Upper lobe of left lung (tissue), 6 donors: Measurements from ENCODE around the gene CDC34. TPM values are rescaled to one million over a fixed set of nuclear protein-coding genes. Genes with fewer than 3 reads are reported as not detected.

Experiments used
- ATAC-seq, 2 donors: fragments of 200-7000 bp; cut with Tn5 transposase; one replicate each; pipeline ENCODE4 v1.9.1; 2022; ENCODE audit warnings: mild to moderate bottlenecking in 2 of 2, moderate library complexity in 2 of 2; ENCODE audit not compliant: low FRiP score in 2 of 2
- DNase-seq, 2 donors: peaks; one replicate each; pipeline ENCODE4 v3.0.0-alpha.2; 2019 to 2020
- H3K27ac ChIP-seq, 4 donors: fragments of 200-600 bp; sonication (generic); one replicate each; pipeline ENCODE4 v1.5.1; 2016 to 2019
- H3K27me3 ChIP-seq, 4 donors: fragments of 200-600 bp; sonication (generic); one replicate each; pipeline ENCODE4 v1.5.1; 2017 to 2019
- H3K36me3 ChIP-seq, 4 donors: fragments of 200-600 bp; sonication (generic); one replicate each; pipeline ENCODE4 v1.5.1; 2016 to 2019
- H3K4me1 ChIP-seq, 4 donors: fragments of 200-600 bp; sonication (generic); one replicate each; pipeline ENCODE4 v1.5.1; 2018 to 2019
- H3K4me3 ChIP-seq, 4 donors: fragments of 200-600 bp; sonication (generic); one replicate each; pipeline ENCODE4 v1.5.1; 2017 to 2019; ENCODE audit warnings: mild to moderate bottlenecking in 2 of 4, moderate library complexity in 1 of 4
- H3K9me3 ChIP-seq, 4 donors: fragments of 200-600 bp; sonication (generic); one replicate each; pipeline ENCODE4 v1.5.1; 2018 to 2019
- CTCF ChIP-seq, 6 experiments: fragments of 450-650 bp in 4 of 6; fragments of 200-600 bp in 2 of 6; sonication (generic) in 2 of 6; IDR thresholded peaks; one replicate each; pipeline ENCODE4 v1.5.1; 2016 to 2019; ENCODE audit warnings: antibody characterized with exemption in 6 of 6
- EP300 ChIP-seq, 4 donors: sonication (generic); formaldehyde crosslinking; IDR thresholded peaks; one replicate each; pipeline ENCODE4 v1.5.1; 2017; ENCODE audit warnings: antibody characterized with exemption in 4 of 4, control low read depth in 2 of 4
- POLR2A ChIP-seq, 4 donors: fragments of 450-650 bp; IDR thresholded peaks; one replicate each; pipeline ENCODE4 v1.5.1; 2016 to 2017; ENCODE audit warnings: antibody characterized with exemption in 4 of 4, mild to moderate bottlenecking in 2 of 4
- POLR2AphosphoS5 ChIP-seq, 2 donors: sonication (generic); formaldehyde crosslinking; IDR thresholded peaks; one replicate each; pipeline ENCODE4 v1.5.1; 2017; ENCODE audit warnings: antibody characterized with exemption in 2 of 2
- WGBS, 2 donors: methylation state at CpG; one replicate each; pipeline ENCODE4 v1.1.5; 2017 to 2018; 5-methylcytosine and 5-hydroxymethylcytosine counted together
- total RNA-seq, 6 donors: library from RNA; depleted of rRNA in 4 of 6; stranded (reverse); fragments of >200 nt in 4 of 6; gene quantifications; one replicate each; pipeline versions ENCODE4 v1.1.0 to v1.2.1, GENCODE V29; 2016 to 2021
- donor health status: DM: no; HTN: no; CAD: no; lungs with moderate emphysema.
- donor health status: DM: no; HTN: yes; CAD: no; lungs with severe emphysema.

Gene CDC34
- total RNA-seq, 6 donors from 2014 or later: 42.7 to 140 (median 52.4) TPM

GRCh38 chr19:485077-485476, 46.5 kb upstream of the CDC34 start:
- DNase-seq (peak in 1 of 2 donors; percentile 78), ATAC-seq (no peak)
- 76 to 86% methylated on average over 11 to 22 of the region's 22 CpGs for WGBS, 2 donors
- Histone ChIP-seq H3K4me3 (no peak overlapping the region), H3K27ac (no peak overlapping the region), H3K27me3 (peaks cover 0 to 10% (median 0%) of the 10 kb centered on the region in 4 donors), H3K4me1 (peaks cover 7 to 10% (median 8%) of the 10 kb centered on the region in 4 donors), H3K9me3 (no peaks in the 10 kb centered on the region), H3K36me3 (no peaks in the 10 kb centered on the region)
- TF ChIP-seq EP300 (IDR thresholded peaks at IDR 0.05): no peak
- TF ChIP-seq POLR2A (IDR thresholded peaks at IDR 0.05): no peak
- TF ChIP-seq CTCF (IDR thresholded peaks at IDR 0.05): no peak
- TF ChIP-seq POLR2AphosphoS5 (IDR thresholded peaks at IDR 0.05): no peak

GRCh38 chr19:485583-486236, 45.9 kb upstream of the CDC34 start:
- ATAC-seq (peak in 1 of 2 donors; percentile 45), DNase-seq (peak in 1 of 2 donors; percentile 76)
- no peaks in the 10 kb centered on the region for H3K36me3 ChIP-seq
- peaks cover 0 to 10% (median 0%) of the 10 kb centered on the region in 4 donors for H3K27me3 ChIP-seq
- H3K4me3 ChIP-seq: no peak overlapping the region
- no peak overlapping the region for H3K27ac ChIP-seq
- peaks cover 6 to 9% (median 7%) of the 10 kb centered on the region in 4 donors for H3K4me1 ChIP-seq
- no peak for TF ChIP-seq POLR2A (IDR thresholded peaks at IDR 0.05)
- no peaks in the 10 kb centered on the region for H3K9me3 ChIP-seq
- WGBS, 2 donors: 29 to 34% methylated on average over 7 to 20 of the region's 23 CpGs

GRCh38 chr19:488505-489417, 42.8 kb upstream of the CDC34 start:
- no peaks in the 10 kb centered on the region for H3K9me3 ChIP-seq
- TF ChIP-seq POLR2A (IDR thresholded peaks at IDR 0.05): peak in 3 of 4 donors; percentile 55 to 94 (median 74)
- TF ChIP-seq EP300 (IDR thresholded peaks at IDR 0.05): no peak
- TF ChIP-seq POLR2AphosphoS5 (IDR thresholded peaks at IDR 0.05): peak; percentile 85 to 89
- TF ChIP-seq CTCF (IDR thresholded peaks at IDR 0.05): peak in 5 of 6 experiments; percentile 14 to 65 (median 55)
- H3K36me3 ChIP-seq: no peaks in the 10 kb centered on the region
- DNase-seq (peak; percentile 95 to 100), ATAC-seq (peak; percentile 94 to 98)
- 0 to 1% methylated on average over 13 to 41 of the region's 114 CpGs for WGBS, 2 donors
- H3K4me3 ChIP-seq: peak overlapping the region; percentile 95 to 98 (median 98)
- H3K27me3 ChIP-seq: peaks cover 0 to 10% (median 0%) of the 10 kb centered on the region in 4 donors
- peaks cover 6 to 9% (median 7%) of the 10 kb centered on the region in 4 donors for H3K4me1 ChIP-seq
- H3K27ac ChIP-seq: peak overlapping the region; percentile 86 to 97 (median 96)

GRCh38 chr19:489418-490196, 42.0 kb upstream of the CDC34 start:
- DNase-seq: peak in 1 of 2 donors; percentile 83
- peak overlapping the region; percentile 86 to 97 (median 96) for H3K27ac ChIP-seq
- WGBS, 2 donors: 54 to 59% methylated on average over 31 to 34 of the region's 61 CpGs
- peak; percentile 12 to 37 for ATAC-seq
- H3K36me3 ChIP-seq: no peaks in the 10 kb centered on the region
- H3K4me3 ChIP-seq: peak overlapping the region; percentile 68 to 98 (median 98)
- H3K9me3 ChIP-seq: no peaks in the 10 kb centered on the region
- H3K4me1 ChIP-seq: peaks cover 6 to 9% (median 7%) of the 10 kb centered on the region in 4 donors
- H3K27me3 ChIP-seq: peaks cover 0 to 8% (median 0%) of the 10 kb centered on the region in 4 donors
- TF ChIP-seq CTCF (IDR thresholded peaks at IDR 0.05): no peak
- no peak for TF ChIP-seq POLR2AphosphoS5 (IDR thresholded peaks at IDR 0.05)
- no peak for TF ChIP-seq EP300 (IDR thresholded peaks at IDR 0.05)
- no peak for TF ChIP-seq POLR2A (IDR thresholded peaks at IDR 0.05)
